ENCODE data around the gene SBK2. TPM values are rescaled to one million over a fixed set of nuclear protein-coding genes. Genes with fewer than 3 reads are reported as not detected.

Gene SBK2
- total RNA-seq, 2 experiments from 2014 or later = not detected

DNA sequence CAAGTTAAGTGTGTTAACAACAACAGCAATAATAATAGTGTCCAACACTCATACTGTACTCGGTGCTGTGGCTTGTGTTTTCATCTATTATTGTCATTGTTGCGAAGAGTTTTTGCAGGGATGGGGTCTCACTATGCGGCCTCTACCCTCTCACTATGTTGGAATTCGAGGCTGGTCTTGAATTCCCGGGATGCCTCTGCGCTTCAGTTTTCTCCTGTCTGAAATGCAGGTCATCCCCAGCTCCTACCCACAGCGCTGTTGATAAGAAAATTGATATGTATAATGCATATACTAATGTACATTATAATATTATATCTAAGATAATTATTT, 13.4 kb upstream of the SBK2 start:
- no peaks in the 10 kb centered on the region for H3K4me1 Mint-ChIP-seq
- no peak overlapping the region for H3K4me3 Mint-ChIP-seq
- peaks cover 7% of the 10 kb centered on the region for H3K27me3 Mint-ChIP-seq
- no peak for DNase-seq
- H3K27ac Mint-ChIP-seq = no peak overlapping the region
- POLR2A ChIA-PET = no interaction called here
- no peaks in the 10 kb centered on the region for H3K36me3 Mint-ChIP-seq (ENCODE audit: low read depth)
- no peaks in the 10 kb centered on the region for H3K9me3 Mint-ChIP-seq
- CTCF ChIA-PET = no interaction called here

DNA sequence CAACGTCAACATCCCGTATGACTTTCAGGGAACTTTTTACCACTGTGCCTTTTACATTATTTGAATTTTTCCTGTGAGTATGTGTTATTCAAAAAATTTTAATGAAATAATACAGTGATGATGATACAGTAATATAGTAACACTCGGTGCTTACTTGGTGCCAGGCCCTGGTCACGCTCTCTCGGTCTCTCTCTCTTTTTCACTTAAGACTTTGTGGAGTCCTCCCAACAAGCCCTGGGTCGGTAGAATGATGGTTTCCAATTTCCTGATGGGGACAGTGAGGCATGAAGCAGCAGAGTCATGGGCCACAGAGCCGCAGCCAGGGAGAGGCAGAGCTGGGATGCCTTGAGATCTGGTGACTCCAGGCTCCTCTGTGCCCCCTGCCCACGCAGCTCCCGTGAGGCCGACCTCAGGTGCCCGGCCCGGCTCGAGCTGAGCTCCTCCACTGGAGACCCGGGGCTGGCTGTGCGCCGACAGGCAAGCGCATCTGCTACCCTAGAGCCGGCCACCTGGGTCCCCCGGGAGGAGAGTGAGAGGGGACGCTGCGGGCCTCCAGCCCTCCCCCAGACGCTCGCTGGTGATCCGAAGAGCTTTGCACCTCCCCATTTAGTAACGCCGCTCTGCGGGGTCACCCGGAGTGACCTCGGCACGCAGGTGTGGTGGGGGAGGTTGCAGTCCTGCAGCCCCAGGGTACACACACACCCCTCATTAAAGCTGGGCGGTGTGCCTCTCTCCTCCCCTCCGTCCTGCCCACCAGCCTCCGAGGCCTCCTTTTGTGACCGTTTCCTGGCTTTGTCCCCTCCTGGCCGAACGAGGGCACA, 12.8 kb upstream of the SBK2 start:
- no peaks in the 10 kb centered on the region for H3K4me1 Mint-ChIP-seq
- H3K4me3 Mint-ChIP-seq = no peak overlapping the region
- no peak for DNase-seq
- CTCF ChIA-PET = no interaction called here
- no peak overlapping the region for H3K27ac Mint-ChIP-seq
- POLR2A ChIA-PET = no interaction called here
- no peaks in the 10 kb centered on the region for H3K36me3 Mint-ChIP-seq (ENCODE audit: low read depth)
- no peaks in the 10 kb centered on the region for H3K9me3 Mint-ChIP-seq
- H3K27me3 Mint-ChIP-seq = peaks cover 7% of the 10 kb centered on the region

- H3K4me1 Mint-ChIP-seq = no peaks in the 10 kb centered on the region
- no peak overlapping the region for H3K4me3 Mint-ChIP-seq
- H3K27me3 Mint-ChIP-seq = no peaks in the 10 kb centered on the region
- no peak for DNase-seq
- H3K36me3 Mint-ChIP-seq (ENCODE audit: low read depth) = no peaks in the 10 kb centered on the region
- no peak overlapping the region for H3K27ac Mint-ChIP-seq
- CTCF ChIA-PET = interaction anchor here (0.7 kb wide), 1 partner anchor 318 kb away, joined by 5 read pairs; the partner anchor contains the start of gene TMEM86B
- no peaks in the 10 kb centered on the region for H3K9me3 Mint-ChIP-seq
- POLR2A ChIA-PET = no interaction called here
Measured at GRCh38 chr19:55546822-55547614, 10.1 kb upstream of the SBK2 start.

- POLR2A ChIA-PET = no interaction called here
- H3K4me1 Mint-ChIP-seq = no peaks in the 10 kb centered on the region
- H3K27me3 Mint-ChIP-seq = no peaks in the 10 kb centered on the region
- CTCF ChIA-PET = no interaction called here
- H3K4me3 Mint-ChIP-seq = no peak overlapping the region
- H3K9me3 Mint-ChIP-seq = no peaks in the 10 kb centered on the region
- H3K27ac Mint-ChIP-seq = no peak overlapping the region
- H3K36me3 Mint-ChIP-seq (ENCODE audit: low read depth) = no peaks in the 10 kb centered on the region
- no peak for DNase-seq
Measured at GRCh38 chr19:55546011-55546410, 9.1 kb upstream of the SBK2 start.

DNA sequence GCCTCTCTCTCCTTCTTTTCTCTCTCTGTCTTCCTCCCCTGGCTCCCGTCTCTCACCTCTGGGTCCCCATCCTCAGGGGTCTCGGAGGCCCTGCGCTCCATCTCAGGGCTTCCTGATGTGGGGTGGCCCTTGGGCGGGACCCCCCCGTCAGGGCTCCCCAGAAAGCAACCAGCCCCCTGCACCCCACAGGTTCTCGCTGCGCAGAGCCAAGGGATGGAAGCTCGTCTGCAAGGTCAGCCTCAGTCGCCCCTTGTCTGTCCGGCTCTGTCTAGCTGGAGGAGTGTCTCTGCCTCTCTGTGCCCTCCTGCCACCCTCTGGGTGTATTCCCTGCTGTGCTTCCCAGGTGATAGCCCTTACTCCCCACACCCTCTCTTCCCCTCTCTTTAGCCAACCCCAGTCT, 8.5 kb upstream of the SBK2 start, which contains the start of gene SBK3:
SBK3 (minus strand) TSS at position 101 of the 400 bp plus-strand sequence; CDS start at position 101, 0 bp downstream.
- no peaks in the 10 kb centered on the region for H3K9me3 Mint-ChIP-seq
- no peaks in the 10 kb centered on the region for H3K36me3 Mint-ChIP-seq (ENCODE audit: low read depth)
- H3K27ac Mint-ChIP-seq = no peak within 1 kb of the TSS
- DNase-seq = no peak
- no peaks in the 10 kb centered on the region for H3K27me3 Mint-ChIP-seq
- H3K4me3 Mint-ChIP-seq = no peak within 1 kb of the TSS
- no peaks in the 10 kb centered on the region for H3K4me1 Mint-ChIP-seq
- CTCF ChIA-PET = no interaction called here
- POLR2A ChIA-PET = no interaction called here

DNA sequence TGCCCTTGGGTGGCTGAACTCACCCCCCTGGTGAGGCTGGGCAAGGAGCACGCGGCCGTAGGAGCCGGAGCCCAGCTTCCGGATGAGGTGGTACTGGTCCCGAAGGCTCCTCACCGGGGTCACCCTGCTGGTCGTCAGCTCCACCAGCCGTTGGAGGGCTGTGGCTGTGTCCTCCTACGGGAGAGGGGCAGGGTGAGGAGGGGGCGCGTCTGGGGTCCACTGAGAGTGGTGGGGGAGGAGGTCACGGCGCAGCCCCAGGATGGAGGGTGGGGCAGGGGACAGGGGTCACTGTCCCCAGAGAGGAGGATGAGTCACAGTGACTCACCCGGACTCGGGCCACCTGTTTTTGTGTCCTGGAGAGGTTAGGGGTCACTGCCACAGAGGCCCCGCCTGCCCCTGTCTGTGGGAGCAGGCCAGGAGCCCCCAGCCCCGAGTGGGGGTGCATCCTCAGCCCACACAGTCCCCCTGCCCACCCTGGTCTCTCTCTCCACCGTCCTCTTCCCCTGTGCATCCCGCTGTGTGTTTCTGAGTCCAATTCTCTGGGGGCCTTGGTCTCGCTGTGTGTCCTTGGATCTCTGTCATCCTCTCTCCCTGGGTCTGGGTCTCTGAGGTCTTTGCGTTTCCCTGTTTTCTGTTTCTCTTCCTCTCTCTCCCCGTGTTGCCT, 8.0 kb upstream of the SBK2 start:
- H3K4me3 Mint-ChIP-seq = no peak overlapping the region
- no peak for DNase-seq
- ChIA-PET POLR2A (no interaction called here), CTCF (no interaction called here)
- no peaks in the 10 kb centered on the region for H3K9me3 Mint-ChIP-seq
- H3K36me3 Mint-ChIP-seq (ENCODE audit: low read depth) = no peaks in the 10 kb centered on the region
- no peaks in the 10 kb centered on the region for H3K27me3 Mint-ChIP-seq
- no peaks in the 10 kb centered on the region for H3K4me1 Mint-ChIP-seq
- H3K27ac Mint-ChIP-seq = no peak overlapping the region

GRCh38 chr19:55544014-55544413, 7.1 kb upstream of the SBK2 start:
- Mint-ChIP-seq H3K4me3 (no peak overlapping the region), H3K4me1 (no peaks in the 10 kb centered on the region), H3K9me3 (no peaks in the 10 kb centered on the region), H3K27me3 (no peaks in the 10 kb centered on the region), H3K36me3 (ENCODE audit: low read depth) (no peaks in the 10 kb centered on the region), H3K27ac (no peak overlapping the region)
- no peak for DNase-seq
- ChIA-PET POLR2A (no interaction called here), CTCF (no interaction called here)

DNA sequence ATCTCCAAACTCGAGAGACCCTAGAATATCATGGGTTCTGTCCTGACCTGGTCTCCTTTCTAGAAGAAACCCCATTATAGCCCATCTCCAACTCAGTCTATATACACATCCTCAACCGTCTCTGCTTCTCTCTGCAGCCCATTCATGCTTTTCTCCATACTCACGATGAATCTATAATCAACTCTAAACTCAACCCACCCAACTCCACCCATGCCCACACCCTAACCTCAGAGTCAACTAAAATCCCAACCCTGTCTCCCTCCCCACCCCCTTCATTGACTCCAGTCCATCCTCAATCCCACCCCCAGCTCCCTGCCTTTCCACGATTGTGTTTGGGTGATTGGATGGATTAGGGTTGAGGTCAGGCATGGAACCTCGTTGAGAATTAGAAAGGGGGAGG, 6.6 kb upstream of the SBK2 start:
- no peaks in the 10 kb centered on the region for H3K36me3 Mint-ChIP-seq (ENCODE audit: low read depth)
- H3K9me3 Mint-ChIP-seq = no peaks in the 10 kb centered on the region
- ChIA-PET POLR2A (no interaction called here), CTCF (no interaction called here)
- DNase-seq = no peak
- H3K4me3 Mint-ChIP-seq = no peak overlapping the region
- H3K4me1 Mint-ChIP-seq = no peaks in the 10 kb centered on the region
- no peaks in the 10 kb centered on the region for H3K27me3 Mint-ChIP-seq
- no peak overlapping the region for H3K27ac Mint-ChIP-seq

DNA sequence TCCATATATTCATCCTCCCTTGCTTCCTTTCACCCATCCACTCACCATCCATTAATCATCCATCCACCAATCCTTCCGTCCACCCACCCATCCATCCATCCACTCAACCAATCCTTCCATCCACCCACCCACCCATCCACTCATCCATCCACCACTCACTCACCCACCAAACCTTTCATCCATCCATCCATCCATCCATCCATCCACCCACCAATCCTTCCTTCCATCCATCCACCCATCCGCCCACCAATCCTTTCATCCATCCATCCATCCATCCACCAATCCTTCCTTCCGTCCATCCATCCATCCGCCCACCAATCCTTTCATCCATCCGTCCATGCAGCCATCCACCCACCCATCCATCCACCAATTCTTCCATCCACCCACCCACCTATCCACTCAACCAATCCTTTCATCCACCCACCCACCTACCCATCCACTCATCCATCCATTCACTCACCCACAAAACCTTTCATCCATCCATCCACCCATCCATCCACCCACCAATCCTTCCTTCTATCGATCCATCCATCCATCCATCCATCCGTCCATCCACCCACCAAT, 5.4 kb upstream of the SBK2 start:
- H3K4me3 Mint-ChIP-seq = no peak overlapping the region
- no peaks in the 10 kb centered on the region for H3K27me3 Mint-ChIP-seq
- no peaks in the 10 kb centered on the region for H3K4me1 Mint-ChIP-seq
- H3K36me3 Mint-ChIP-seq (ENCODE audit: low read depth) = no peaks in the 10 kb centered on the region
- no peak overlapping the region for H3K27ac Mint-ChIP-seq
- ChIA-PET POLR2A (no interaction called here), CTCF (no interaction called here)
- no peak for DNase-seq
- no peaks in the 10 kb centered on the region for H3K9me3 Mint-ChIP-seq

GRCh38 chr19:55541091-55541490, 4.2 kb upstream of the SBK2 start:
- no peak for DNase-seq
- H3K27me3 Mint-ChIP-seq = no peaks in the 10 kb centered on the region
- ChIA-PET POLR2A (no interaction called here), CTCF (no interaction called here)
- H3K9me3 Mint-ChIP-seq = no peaks in the 10 kb centered on the region
- no peak overlapping the region for H3K27ac Mint-ChIP-seq
- no peaks in the 10 kb centered on the region for H3K36me3 Mint-ChIP-seq (ENCODE audit: low read depth)
- H3K4me1 Mint-ChIP-seq = no peaks in the 10 kb centered on the region
- no peak overlapping the region for H3K4me3 Mint-ChIP-seq

- Mint-ChIP-seq H3K4me1 (no peaks in the 10 kb centered on the region), H3K9me3 (no peaks in the 10 kb centered on the region), H3K27me3 (no peaks in the 10 kb centered on the region), H3K36me3 (ENCODE audit: low read depth) (no peaks in the 10 kb centered on the region), H3K4me3 (no peak overlapping the region), H3K27ac (no peak overlapping the region)
- ChIA-PET POLR2A (no interaction called here), CTCF (no interaction called here)
- DNase-seq = no peak
Measured at GRCh38 chr19:55540619-55541018, 3.7 kb upstream of the SBK2 start.

DNA sequence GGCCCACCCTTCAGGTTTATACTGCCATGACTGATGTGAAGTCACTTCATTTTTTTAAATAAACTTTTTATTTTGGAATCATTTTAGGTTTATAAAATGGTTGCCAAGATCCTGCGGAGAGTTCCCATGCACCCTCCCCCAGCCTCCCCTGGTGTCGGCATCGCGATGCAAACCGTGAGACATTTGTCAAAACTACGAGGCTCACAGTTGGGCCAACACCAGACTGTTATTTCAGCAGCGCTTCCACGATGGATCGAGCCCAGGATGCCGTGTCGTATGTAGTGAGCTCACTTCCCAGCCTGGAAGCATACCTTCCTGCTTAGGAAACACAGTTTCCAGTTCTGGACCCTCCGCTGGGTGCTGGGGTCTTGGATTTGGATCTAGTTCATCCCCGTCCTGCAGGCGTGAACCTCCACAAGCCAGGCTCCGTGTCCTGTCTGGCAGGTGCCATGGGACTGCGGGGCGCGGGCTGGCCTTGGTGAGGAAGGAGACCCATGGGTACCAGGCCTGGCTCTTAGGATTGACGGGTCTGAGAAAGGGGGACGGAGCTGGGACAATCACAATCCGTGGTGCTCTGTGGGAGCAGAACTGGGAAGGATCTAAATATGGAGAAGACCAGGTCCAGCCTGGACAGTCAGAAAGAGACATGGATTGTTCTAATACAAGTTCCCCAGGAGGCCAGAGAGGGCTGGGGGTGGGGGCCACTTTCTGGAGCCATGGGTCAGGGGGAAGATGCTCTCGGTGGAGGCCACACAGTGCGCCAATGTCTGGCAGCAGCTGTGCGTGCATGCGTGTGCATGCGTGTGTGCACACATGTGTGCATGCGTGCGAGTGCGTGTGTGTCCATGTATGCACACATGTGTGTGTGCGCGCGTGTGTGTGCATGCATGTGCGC, 2.4 kb upstream of the SBK2 start:
- ChIA-PET CTCF (no interaction called here), POLR2A (no interaction called here)
- no peaks in the 10 kb centered on the region for H3K36me3 Mint-ChIP-seq (ENCODE audit: low read depth)
- no peak overlapping the region for H3K27ac Mint-ChIP-seq
- no peak overlapping the region for H3K4me3 Mint-ChIP-seq
- H3K27me3 Mint-ChIP-seq = no peaks in the 10 kb centered on the region
- no peaks in the 10 kb centered on the region for H3K9me3 Mint-ChIP-seq
- no peak for DNase-seq
- H3K4me1 Mint-ChIP-seq = no peaks in the 10 kb centered on the region

DNA sequence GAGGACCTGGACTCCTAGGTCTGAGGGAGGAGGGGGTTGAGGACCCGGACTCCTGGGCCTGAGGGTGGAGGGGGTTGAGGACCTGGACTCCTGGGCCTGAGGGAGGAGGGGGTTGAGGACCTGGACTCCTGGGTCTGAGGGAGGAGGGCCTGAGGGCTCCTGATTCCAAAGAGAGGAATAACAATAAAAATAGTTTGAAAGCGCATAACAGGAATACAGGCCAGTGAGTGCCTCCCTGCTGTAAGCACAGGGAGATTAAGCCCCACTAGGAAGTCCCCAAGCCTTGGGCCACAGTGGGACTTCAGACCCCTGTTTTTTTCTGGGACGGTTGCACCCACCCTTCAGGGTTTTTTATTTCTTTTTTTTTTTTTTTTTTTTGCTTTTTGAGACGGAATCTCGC, 1.2 kb upstream of the SBK2 start:
- no peaks in the 10 kb centered on the region for H3K36me3 Mint-ChIP-seq (ENCODE audit: low read depth)
- H3K9me3 Mint-ChIP-seq = no peaks in the 10 kb centered on the region
- no peak overlapping the region for H3K27ac Mint-ChIP-seq
- ChIA-PET POLR2A (no interaction called here), CTCF (no interaction called here)
- H3K4me1 Mint-ChIP-seq = no peaks in the 10 kb centered on the region
- H3K27me3 Mint-ChIP-seq = no peaks in the 10 kb centered on the region
- no peak overlapping the region for H3K4me3 Mint-ChIP-seq
- DNase-seq = no peak

Data from activated CD4-positive, alpha-beta memory T cell treated with anti-CD3 and anti-CD28 coated beads, Interleukin-2, amount 10 ng/mL, durations not matched to agents 7 days and 5 days (primary cell).